Lung (tissue), 12 donors: ENCODE measurements around the gene PCDHGC4. TPM values are rescaled to one million over a fixed set of nuclear protein-coding genes. Genes with fewer than 3 reads are reported as not detected.

Experiments used
- ATAC-seq: fragments of 200-7000 bp; cut with Tn5 transposase; one replicate; pipeline ENCODE4 v1.9.1; 2020; ENCODE audit warnings: moderate number of reproducible peaks; ENCODE audit not compliant: insufficient read depth, low FRiP score
- DNase-seq, 3 donors: peaks; one replicate each; pipeline ENCODE4 v3.0.0-alpha.2; 2013 to 2017
- H3K27ac ChIP-seq, 2 donors: one replicate each; pipeline ENCODE4 v1.5.1; 2013; ENCODE audit warnings: mild to moderate bottlenecking in 2 of 2, moderate library complexity in 2 of 2, control low read depth in 1 of 2, inconsistent platforms in 1 of 2, low read depth in 1 of 2, low read length in 1 of 2
- H3K27me3 ChIP-seq, 3 donors: one replicate each; pipeline ENCODE4 v1.5.1; 2013; ENCODE audit warnings: low read length in 2 of 3; ENCODE audit not compliant: control insufficient read depth in 3 of 3, insufficient read depth in 3 of 3
- H3K36me3 ChIP-seq, 4 donors: one replicate each; pipeline ENCODE4 v1.5.1; 2013; ENCODE audit warnings: low read length in 4 of 4, mild to moderate bottlenecking in 1 of 4, moderate library complexity in 1 of 4; ENCODE audit not compliant: control insufficient read depth in 4 of 4, insufficient read depth in 4 of 4
- H3K4me1 ChIP-seq, 5 donors: one replicate each; pipeline ENCODE4 v1.5.1; 2013; ENCODE audit warnings: low read length in 5 of 5, mild to moderate bottlenecking in 2 of 5, moderate library complexity in 1 of 5; ENCODE audit not compliant: control insufficient read depth in 5 of 5, insufficient read depth in 5 of 5
- H3K4me3 ChIP-seq: one replicate; pipeline ENCODE4 v1.5.1; 2013; ENCODE audit warnings: mild to moderate bottlenecking, control low read depth, moderate library complexity
- H3K9ac ChIP-seq, 2 donors: one replicate each; pipeline ENCODE4 v1.5.1; 2013; ENCODE audit warnings: low read length in 2 of 2, control low read depth in 1 of 2; ENCODE audit not compliant: insufficient read depth in 1 of 2
- H3K9me3 ChIP-seq, 4 donors: one replicate each; pipeline ENCODE4 v1.5.1; 2013; ENCODE audit warnings: low read length in 3 of 4, mild to moderate bottlenecking in 1 of 4, moderate library complexity in 1 of 4; ENCODE audit not compliant: control insufficient read depth in 4 of 4, insufficient read depth in 3 of 4
- WGBS, 2 donors: extraction: QIAGEN DNeasy Blood & Tissue Kit; methylation state at CpG; one replicate each; pipeline ENCODE4 v1.1.7; 2013; 5-methylcytosine and 5-hydroxymethylcytosine counted together
- polyA plus RNA-seq, 2 donors: library from polyadenylated mRNA; stranded (reverse); fragments of 200-250 nt; gene quantifications; one replicate each; pipeline ENCODE4 v1.2.1, GENCODE V29; 2013
- total RNA-seq, 2 donors: library from RNA; depleted of rRNA in 1 of 2; stranded (reverse); fragments of >200 nt in 1 of 2; gene quantifications; one replicate each; pipeline ENCODE4 v1.2.1, GENCODE V29; 2014 to 2021
- TF ChIP-seq, protein P1 (sequence below): IDR thresholded peaks from 2 replicates; pipeline ENCODE4 v1.5.1; 2012; ENCODE audit warnings: mild to moderate bottlenecking; ENCODE audit errors: control extremely low read depth, extremely low read depth
- donor health status: control.
- donor health status: control.
- donor health status: Bipolar disorder and iron deficiency.
- donor health status: healthy.
- donor health status: DM: yes; HTN: yes; CAD: no.

The PCDHGC4 gene
- total and polyA plus RNA-seq, 4 donors, result 0.08 to 8.7 (median 1.7) TPM

DNA sequence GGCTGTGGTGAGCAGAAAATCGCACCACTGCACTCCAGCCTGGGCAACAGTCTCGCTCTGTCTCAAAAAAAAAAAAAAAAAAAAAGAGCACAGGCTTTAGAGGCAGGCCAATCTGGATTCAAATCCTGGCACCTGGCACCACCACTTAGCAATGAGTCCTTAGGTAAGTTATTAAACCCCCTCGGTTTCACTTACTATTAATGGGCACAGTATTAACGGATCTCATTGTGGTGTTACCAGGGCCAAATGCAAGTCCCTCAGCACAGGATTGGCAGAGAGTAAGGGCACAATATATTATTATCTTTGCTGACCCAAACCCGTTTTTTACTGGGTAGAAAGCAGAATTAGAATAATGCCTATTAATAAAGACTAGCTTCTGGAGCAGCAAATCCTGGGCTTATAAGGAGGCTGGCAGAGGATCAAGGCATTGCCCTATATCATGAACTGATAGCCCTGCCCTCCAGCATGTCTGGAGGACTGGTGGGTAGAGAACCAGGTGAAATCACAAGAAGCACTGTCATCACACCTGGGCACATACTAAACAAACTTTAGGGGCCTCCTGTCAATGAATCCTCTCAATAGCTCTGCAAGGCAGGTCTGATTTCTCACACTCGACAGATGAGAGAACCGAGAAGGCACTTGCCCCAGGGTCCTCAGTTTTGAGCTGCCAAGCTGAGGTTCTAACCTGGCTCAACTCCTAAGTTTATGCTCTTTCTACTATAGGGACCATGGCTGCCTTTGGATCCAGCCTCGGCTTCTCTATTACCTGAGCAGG is 21.7 kb downstream of the PCDHGC4 start:
- ATAC-seq (no peak), DNase-seq (no peak)
- H3K27ac ChIP-seq, result peak overlapping the region in 1 of 2 donors; percentile 50
- no peaks in the 10 kb centered on the region for H3K9me3 ChIP-seq
- peaks cover 3 to 36% (median 11%) of the 10 kb centered on the region in 5 donors for H3K4me1 ChIP-seq
- 89 to 95% methylated on average over 8 of the region's 8 CpGs for WGBS, 2 donors
- H3K36me3 ChIP-seq, result peaks cover 0 to 34% (median 21%) of the 10 kb centered on the region in 4 donors
- H3K9ac ChIP-seq, result no peak overlapping the region
- H3K4me3 ChIP-seq, result no peak overlapping the region
- H3K27me3 ChIP-seq, result no peaks in the 10 kb centered on the region
- TF ChIP-seq, protein P1, sequence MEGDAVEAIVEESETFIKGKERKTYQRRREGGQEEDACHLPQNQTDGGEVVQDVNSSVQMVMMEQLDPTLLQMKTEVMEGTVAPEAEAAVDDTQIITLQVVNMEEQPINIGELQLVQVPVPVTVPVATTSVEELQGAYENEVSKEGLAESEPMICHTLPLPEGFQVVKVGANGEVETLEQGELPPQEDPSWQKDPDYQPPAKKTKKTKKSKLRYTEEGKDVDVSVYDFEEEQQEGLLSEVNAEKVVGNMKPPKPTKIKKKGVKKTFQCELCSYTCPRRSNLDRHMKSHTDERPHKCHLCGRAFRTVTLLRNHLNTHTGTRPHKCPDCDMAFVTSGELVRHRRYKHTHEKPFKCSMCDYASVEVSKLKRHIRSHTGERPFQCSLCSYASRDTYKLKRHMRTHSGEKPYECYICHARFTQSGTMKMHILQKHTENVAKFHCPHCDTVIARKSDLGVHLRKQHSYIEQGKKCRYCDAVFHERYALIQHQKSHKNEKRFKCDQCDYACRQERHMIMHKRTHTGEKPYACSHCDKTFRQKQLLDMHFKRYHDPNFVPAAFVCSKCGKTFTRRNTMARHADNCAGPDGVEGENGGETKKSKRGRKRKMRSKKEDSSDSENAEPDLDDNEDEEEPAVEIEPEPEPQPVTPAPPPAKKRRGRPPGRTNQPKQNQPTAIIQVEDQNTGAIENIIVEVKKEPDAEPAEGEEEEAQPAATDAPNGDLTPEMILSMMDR, result no peak

GRCh38 chr5:141507387-141508091 is 22.7 kb downstream of the PCDHGC4 start:
- H3K4me1 ChIP-seq, result peaks cover 3 to 40% (median 13%) of the 10 kb centered on the region in 5 donors
- TF ChIP-seq, protein P1, result no peak
- peak overlapping the region; percentile 75 to 88 for H3K27ac ChIP-seq
- no peaks in the 10 kb centered on the region for H3K9me3 ChIP-seq
- DNase-seq (peak; percentile 75 to 90 (median 84)), ATAC-seq (peak; percentile 22)
- H3K9ac ChIP-seq, result peak overlapping the region in 1 of 2 donors; percentile 24
- no peaks in the 10 kb centered on the region for H3K27me3 ChIP-seq
- 65 to 68% methylated on average over 11 of the region's 11 CpGs for WGBS, 2 donors
- H3K36me3 ChIP-seq, result peaks cover 0 to 41% (median 24%) of the 10 kb centered on the region in 4 donors
- no peak overlapping the region for H3K4me3 ChIP-seq

DNA sequence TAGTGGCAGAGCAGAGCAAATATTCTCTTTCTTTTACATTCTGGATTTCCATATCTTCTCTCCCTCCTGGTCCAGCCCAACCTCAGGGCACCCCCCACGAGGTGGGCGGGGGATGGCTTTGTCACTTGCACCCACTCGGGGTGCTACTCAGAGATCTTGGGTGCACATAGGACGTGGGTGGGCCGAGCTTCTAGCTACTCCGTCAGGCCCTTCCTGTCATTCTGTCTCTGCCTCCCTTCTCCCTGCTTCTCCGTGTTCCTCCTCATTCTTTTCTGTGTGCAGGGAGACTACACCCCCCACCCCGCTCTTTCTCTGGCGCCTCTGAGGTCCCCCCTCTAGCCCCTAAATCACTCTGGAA is 23.6 kb downstream of the PCDHGC4 start:
- Histone ChIP-seq H3K4me1 (peaks cover 3 to 48% (median 16%) of the 10 kb centered on the region in 5 donors), H3K4me3 (no peak overlapping the region), H3K9ac (peak overlapping the region in 1 of 2 donors; percentile 24), H3K36me3 (peaks cover 0 to 41% (median 24%) of the 10 kb centered on the region in 4 donors), H3K9me3 (no peaks in the 10 kb centered on the region), H3K27me3 (no peaks in the 10 kb centered on the region), H3K27ac (peak overlapping the region; percentile 75 to 88)
- DNase-seq (no peak), ATAC-seq (no peak)
- WGBS, 2 donors, result 32 to 62% methylated on average over 9 of the region's 9 CpGs
- TF ChIP-seq, protein P1, result no peak
